SK-N-MC (cell line): ENCODE data around the gene OR2A25.

Experiments used
- EZH2 ChIP-seq: fragments of 200-600 bp; sonication (generic); IDR thresholded peaks from one replicate; pipeline ENCODE4 v1.6.1; 2017; ENCODE audit warnings: antibody characterized with exemption
- POLR2AphosphoS5 ChIP-seq: IDR thresholded peaks from 2 replicates; pipeline ENCODE4 v1.6.1; 2012; ENCODE audit warnings: mild to moderate bottlenecking, low read depth, low read length, borderline replicate concordance

DNA sequence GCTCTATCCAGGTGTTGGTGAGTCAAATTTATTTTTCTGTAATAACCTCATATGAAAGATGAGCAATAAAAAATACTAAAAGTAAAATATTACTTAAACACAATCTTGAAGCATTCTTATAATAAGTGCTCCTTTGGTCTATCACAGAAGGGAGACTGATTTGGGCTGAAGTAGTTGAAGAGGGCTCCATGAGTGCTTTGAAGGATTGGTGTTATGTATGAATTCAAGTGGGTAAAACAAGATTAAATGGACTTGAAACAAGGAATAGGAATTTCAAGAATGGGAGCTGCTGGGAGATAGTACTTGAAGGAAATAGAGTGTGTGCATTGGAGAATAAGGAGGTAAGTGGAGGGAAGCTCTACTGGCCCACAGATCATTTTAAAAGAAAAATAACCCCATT is 32.4 kb downstream of the OR2A25 start:
- TF ChIP-seq POLR2AphosphoS5 (no peak), EZH2 (no peak)
